ENCODE data around the gene PHOSPHO2. TPM values are rescaled to one million over a fixed set of nuclear protein-coding genes. Genes with fewer than 3 reads are reported as not detected.

The PHOSPHO2 gene
- total RNA-seq, 1 donor from 2014 or later = 3.0 TPM

DNA sequence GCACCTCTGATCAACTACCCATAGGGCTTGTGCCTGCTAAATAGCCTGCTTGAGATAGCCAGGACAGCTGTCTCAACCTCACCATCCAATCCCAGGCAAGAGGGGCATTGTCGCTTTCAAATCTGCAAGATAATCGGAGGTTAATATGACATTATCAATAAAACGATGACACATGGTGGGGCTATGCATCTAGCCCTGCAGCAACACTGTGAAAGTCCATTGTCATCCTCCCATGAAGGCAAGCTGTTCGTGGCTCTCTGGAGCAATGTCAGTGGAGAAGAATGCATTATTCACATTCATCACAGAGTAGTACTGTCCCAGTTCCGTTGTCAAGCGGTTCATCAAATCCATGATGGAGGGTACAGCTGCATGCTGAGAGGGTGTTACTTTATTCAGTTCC, 20.4 kb downstream of the PHOSPHO2 start:
- no peaks in the 10 kb centered on the region for H3K27me3 Mint-ChIP-seq
- H3K27ac Mint-ChIP-seq = no peak overlapping the region
- H3K4me1 Mint-ChIP-seq = peaks cover 6% of the 10 kb centered on the region
- H3K9me3 Mint-ChIP-seq = peaks cover 4% of the 10 kb centered on the region
- H3K36me3 Mint-ChIP-seq (ENCODE audit: low read depth) = peaks cover 1% of the 10 kb centered on the region
- DNase-seq = no peak
- intact Hi-C loops (cut with micrococcal nuclease) = no loop called here
- no peak overlapping the region for H3K4me3 Mint-ChIP-seq

- intact Hi-C loops (cut with micrococcal nuclease) = no loop called here
- Mint-ChIP-seq H3K4me1 (peaks cover 6% of the 10 kb centered on the region), H3K27me3 (no peaks in the 10 kb centered on the region), H3K4me3 (no peak overlapping the region), H3K36me3 (ENCODE audit: low read depth) (peaks cover 1% of the 10 kb centered on the region), H3K9me3 (peaks cover 4% of the 10 kb centered on the region), H3K27ac (no peak overlapping the region)
- DNase-seq = no peak
Observed at GRCh38 chr2:169715379-169716237, 21.3 kb downstream of the PHOSPHO2 start.

DNA sequence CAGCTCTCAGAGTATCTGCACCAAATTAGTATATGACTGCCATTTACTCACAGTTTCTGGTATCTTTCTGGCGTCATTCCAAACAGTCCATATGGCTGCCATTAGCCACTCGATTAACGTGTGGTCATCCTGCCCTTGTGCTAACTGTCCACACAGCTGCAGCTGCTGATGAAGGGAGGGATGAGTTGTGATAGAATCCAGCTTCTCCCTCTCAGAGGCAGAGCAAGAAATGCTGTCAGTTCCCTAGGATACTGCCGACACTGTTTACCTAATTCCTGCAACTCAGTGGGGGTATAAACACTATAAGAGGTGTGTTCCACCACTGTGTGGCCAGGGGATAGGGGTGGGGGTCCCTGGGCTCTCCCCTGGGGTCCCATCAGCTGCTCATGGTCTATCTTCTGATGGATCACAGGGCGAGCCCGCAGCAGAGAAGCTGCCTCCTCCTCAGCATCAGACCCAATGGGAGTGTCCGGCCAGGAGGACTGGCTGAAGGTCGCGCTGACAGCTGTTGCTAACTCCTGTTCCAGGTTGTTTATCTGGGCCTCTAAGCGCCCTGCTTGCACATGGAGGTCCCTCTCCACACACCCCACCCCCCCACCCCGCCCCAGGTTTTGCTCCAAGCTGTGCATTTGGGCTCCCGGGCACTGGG, 22.1 kb downstream of the PHOSPHO2 start:
- DNase-seq = no peak
- Mint-ChIP-seq H3K9me3 (peaks cover 3% of the 10 kb centered on the region), H3K4me1 (peaks cover 6% of the 10 kb centered on the region), H3K27me3 (no peaks in the 10 kb centered on the region), H3K27ac (no peak overlapping the region), H3K4me3 (no peak overlapping the region), H3K36me3 (ENCODE audit: low read depth) (peaks cover 1% of the 10 kb centered on the region)
- intact Hi-C loops (cut with micrococcal nuclease) = no loop called here

- no peaks in the 10 kb centered on the region for H3K27me3 Mint-ChIP-seq
- no peaks in the 10 kb centered on the region for H3K36me3 Mint-ChIP-seq (ENCODE audit: low read depth)
- H3K4me1 Mint-ChIP-seq = peaks cover 2% of the 10 kb centered on the region
- H3K9me3 Mint-ChIP-seq = no peaks in the 10 kb centered on the region
- no peak overlapping the region for H3K4me3 Mint-ChIP-seq
- no peak overlapping the region for H3K27ac Mint-ChIP-seq
- intact Hi-C loops (cut with micrococcal nuclease) = no loop called here
- no peak for DNase-seq
Observed at GRCh38 chr2:169716938-169717690, 22.8 kb downstream of the PHOSPHO2 start.

- H3K27ac Mint-ChIP-seq = no peak overlapping the region
- DNase-seq = no peak
- no peaks in the 10 kb centered on the region for H3K27me3 Mint-ChIP-seq
- peaks cover 2% of the 10 kb centered on the region for H3K4me1 Mint-ChIP-seq
- intact Hi-C loops (cut with micrococcal nuclease) = no loop called here
- no peak overlapping the region for H3K4me3 Mint-ChIP-seq
- no peaks in the 10 kb centered on the region for H3K9me3 Mint-ChIP-seq
- no peaks in the 10 kb centered on the region for H3K36me3 Mint-ChIP-seq (ENCODE audit: low read depth)
Observed at GRCh38 chr2:169717691-169718063, 23.4 kb downstream of the PHOSPHO2 start.

- Mint-ChIP-seq H3K9me3 (no peaks in the 10 kb centered on the region), H3K27ac (no peak overlapping the region), H3K4me1 (peaks cover 2% of the 10 kb centered on the region), H3K4me3 (no peak overlapping the region), H3K27me3 (no peaks in the 10 kb centered on the region), H3K36me3 (ENCODE audit: low read depth) (no peaks in the 10 kb centered on the region)
- DNase-seq = no peak
- intact Hi-C loops (cut with micrococcal nuclease) = no loop called here
Observed at GRCh38 chr2:169718930-169719504, 24.7 kb downstream of the PHOSPHO2 start.

DNA sequence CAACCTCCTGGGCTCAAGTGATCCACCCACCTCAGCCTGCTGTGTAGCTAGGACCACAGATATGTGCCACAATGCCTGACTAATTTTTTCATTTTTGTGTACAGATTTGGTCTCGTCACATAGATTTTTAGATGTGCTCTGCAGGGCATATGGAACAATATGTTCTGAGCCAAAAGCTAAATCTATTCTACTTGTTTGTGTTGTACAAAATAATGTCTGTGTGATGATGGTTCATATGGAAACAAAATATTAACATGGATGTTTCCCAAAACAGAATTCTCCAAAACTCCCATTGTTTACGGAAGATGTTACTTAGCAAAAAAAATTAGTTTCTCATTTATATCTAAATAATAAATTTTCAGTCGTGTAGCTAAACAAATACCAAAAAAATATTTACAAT, 26.7 kb downstream of the PHOSPHO2 start:
- peaks cover 9% of the 10 kb centered on the region for H3K27me3 Mint-ChIP-seq
- H3K36me3 Mint-ChIP-seq (ENCODE audit: low read depth) = no peaks in the 10 kb centered on the region
- DNase-seq = no peak
- no peaks in the 10 kb centered on the region for H3K9me3 Mint-ChIP-seq
- peaks cover 2% of the 10 kb centered on the region for H3K4me1 Mint-ChIP-seq
- no peak overlapping the region for H3K4me3 Mint-ChIP-seq
- intact Hi-C loops (cut with micrococcal nuclease) = no loop called here
- no peak overlapping the region for H3K27ac Mint-ChIP-seq

GRCh38 chr2:169727065-169727464, 32.8 kb downstream of the PHOSPHO2 start:
- no peaks in the 10 kb centered on the region for H3K9me3 Mint-ChIP-seq
- H3K36me3 Mint-ChIP-seq (ENCODE audit: low read depth) = no peaks in the 10 kb centered on the region
- peaks cover 20% of the 10 kb centered on the region for H3K27me3 Mint-ChIP-seq
- H3K27ac Mint-ChIP-seq = no peak overlapping the region
- peak; percentile 37 for DNase-seq
- H3K4me1 Mint-ChIP-seq = no peaks in the 10 kb centered on the region
- H3K4me3 Mint-ChIP-seq = no peak overlapping the region
- intact Hi-C loops (cut with micrococcal nuclease) = no loop called here

DNA sequence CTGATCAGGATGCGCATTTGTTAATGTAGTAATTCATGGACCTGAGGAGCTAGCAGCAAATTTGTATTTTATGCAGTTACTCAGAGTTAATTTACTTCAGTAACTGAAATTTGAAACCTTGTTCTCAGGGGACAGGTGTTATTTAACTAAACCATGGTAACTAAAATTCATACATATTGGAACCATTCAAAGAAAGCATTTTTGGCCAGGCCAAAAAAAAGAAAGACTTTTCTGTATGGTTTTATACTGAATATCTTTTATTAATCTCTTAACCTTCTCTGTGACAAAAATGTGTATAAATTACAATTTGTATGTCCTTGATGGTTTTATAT, 35.0 kb downstream of the PHOSPHO2 start:
- H3K36me3 Mint-ChIP-seq (ENCODE audit: low read depth) = no peaks in the 10 kb centered on the region
- H3K27ac Mint-ChIP-seq = no peak overlapping the region
- no peak overlapping the region for H3K4me3 Mint-ChIP-seq
- H3K27me3 Mint-ChIP-seq = peaks cover 31% of the 10 kb centered on the region
- peaks cover 8% of the 10 kb centered on the region for H3K4me1 Mint-ChIP-seq
- intact Hi-C loops (cut with micrococcal nuclease) = no loop called here
- no peaks in the 10 kb centered on the region for H3K9me3 Mint-ChIP-seq
- no peak for DNase-seq

GRCh38 chr2:169732075-169732474, 37.8 kb downstream of the PHOSPHO2 start:
- Mint-ChIP-seq H3K4me3 (peak overlapping the region; percentile 27), H3K4me1 (peaks cover 14% of the 10 kb centered on the region), H3K9me3 (no peaks in the 10 kb centered on the region), H3K27me3 (peaks cover 44% of the 10 kb centered on the region), H3K36me3 (ENCODE audit: low read depth) (no peaks in the 10 kb centered on the region), H3K27ac (no peak overlapping the region)
- no peak for DNase-seq
- intact Hi-C loops (cut with micrococcal nuclease) = loop anchor here (5.0 kb wide), 1 partner anchor 40 kb away; the partner anchor contains the start of genes CFAP210 and PHOSPHO2

GRCh38 chr2:169732583-169733358, 38.5 kb downstream of the PHOSPHO2 start:
- Mint-ChIP-seq H3K9me3 (no peaks in the 10 kb centered on the region), H3K4me1 (peaks cover 16% of the 10 kb centered on the region), H3K27me3 (peaks cover 46% of the 10 kb centered on the region), H3K36me3 (ENCODE audit: low read depth) (no peaks in the 10 kb centered on the region), H3K4me3 (peak overlapping the region; percentile 86), H3K27ac (no peak overlapping the region)
- DNase-seq = no peak
- intact Hi-C loops (cut with micrococcal nuclease) = loop anchor here (5.0 kb wide), 1 partner anchor 40 kb away; the partner anchor contains the start of genes CFAP210 and PHOSPHO2

DNA sequence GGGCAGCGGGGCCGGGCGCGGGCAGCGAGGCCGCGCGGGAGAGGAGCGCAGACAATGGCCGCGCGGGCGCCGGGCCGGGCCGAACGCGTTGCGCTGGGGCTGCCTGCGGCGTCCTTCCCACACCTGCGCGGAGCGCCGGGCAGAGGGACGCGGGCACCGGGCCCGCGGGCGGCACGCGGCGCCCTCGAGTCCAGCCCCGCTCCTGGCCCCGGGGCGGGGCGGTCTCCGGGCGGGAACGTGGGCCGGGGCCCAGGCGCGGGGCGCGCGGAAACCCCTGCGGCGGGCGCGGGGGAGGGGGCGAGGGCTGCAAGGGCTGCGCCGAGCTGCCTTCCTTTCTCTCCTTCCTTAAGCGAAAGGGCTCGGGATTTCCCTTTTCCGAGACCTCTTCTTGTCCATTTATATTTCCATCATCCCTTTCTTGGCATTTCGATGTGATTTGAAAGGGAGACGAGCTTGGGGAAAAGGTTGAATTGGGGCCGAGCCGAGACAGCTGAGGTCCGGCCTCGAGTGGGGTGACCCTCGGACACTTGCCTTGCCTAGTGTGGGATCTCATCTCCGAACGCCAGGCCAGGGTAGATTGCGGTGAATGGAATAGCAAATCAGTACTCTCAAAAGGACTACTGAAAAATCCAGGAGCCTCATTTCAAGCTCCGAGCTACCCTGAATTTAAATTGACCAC, 40.0 kb downstream of the PHOSPHO2 start:
- DNase-seq = peak; percentile 74
- peaks cover 16% of the 10 kb centered on the region for H3K4me1 Mint-ChIP-seq
- intact Hi-C loops (cut with micrococcal nuclease) = loop anchor here (5.0 kb wide), 1 partner anchor 42 kb away; the partner anchor contains the start of genes CFAP210 and PHOSPHO2
- H3K9me3 Mint-ChIP-seq = no peaks in the 10 kb centered on the region
- peaks cover 43% of the 10 kb centered on the region for H3K27me3 Mint-ChIP-seq
- peak overlapping the region; percentile 81 for H3K4me3 Mint-ChIP-seq
- peak overlapping the region; percentile 45 for H3K27ac Mint-ChIP-seq
- no peaks in the 10 kb centered on the region for H3K36me3 Mint-ChIP-seq (ENCODE audit: low read depth)

- Mint-ChIP-seq H3K9me3 (no peaks in the 10 kb centered on the region), H3K27me3 (peaks cover 43% of the 10 kb centered on the region), H3K4me1 (peaks cover 16% of the 10 kb centered on the region), H3K36me3 (ENCODE audit: low read depth) (no peaks in the 10 kb centered on the region), H3K27ac (no peak overlapping the region), H3K4me3 (peak overlapping the region; percentile 17)
- DNase-seq = no peak
- intact Hi-C loops (cut with micrococcal nuclease) = no loop called here
Observed at GRCh38 chr2:169735623-169736022, 41.4 kb downstream of the PHOSPHO2 start.
